ENCODE data around the gene MLF2. TPM values are rescaled to one million over a fixed set of nuclear protein-coding genes. Genes with fewer than 3 reads are reported as not detected.

Gene MLF2
- polyA plus RNA-seq, 1 experiment, result 345 TPM

DNA sequence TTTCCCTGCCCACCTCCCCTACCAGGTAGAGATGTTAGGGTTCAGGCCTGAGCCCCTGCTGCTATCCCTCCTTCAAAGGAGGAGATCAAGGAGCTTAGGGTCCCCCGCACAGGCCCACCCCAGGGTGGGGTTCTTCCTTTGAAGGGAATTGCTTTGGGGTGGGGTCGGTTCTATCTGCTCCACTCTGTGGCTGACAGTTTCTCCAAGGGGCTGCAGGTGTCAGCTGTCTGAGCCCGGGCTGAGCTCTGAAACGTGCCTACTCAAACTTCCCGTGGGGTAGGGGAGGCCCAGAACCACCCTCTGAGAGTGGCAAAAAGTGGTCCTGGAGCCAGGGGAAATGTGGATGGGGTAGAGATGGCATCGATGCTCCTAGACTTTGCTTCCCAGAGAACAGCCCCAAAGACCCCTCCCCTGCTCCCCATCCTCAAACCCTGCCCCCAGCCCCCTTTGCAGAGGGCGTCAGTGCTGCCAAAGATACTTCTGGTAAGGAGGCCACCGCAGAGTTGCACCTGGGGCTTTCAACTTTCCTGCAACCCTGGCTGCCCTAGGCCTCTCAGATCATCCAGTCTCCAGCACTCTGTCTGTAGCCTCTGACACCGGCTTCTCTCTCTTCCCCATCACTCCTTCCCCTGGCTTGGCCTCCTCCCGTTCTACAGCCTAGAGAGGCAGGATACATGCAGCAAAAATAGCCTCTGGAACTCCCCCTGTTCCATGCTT lies 30.1 kb upstream of the MLF2 start:
- ChIA-PET POLR2A (no interaction called here), CTCF (interaction anchor here (0.9 to 17.2 kb wide), 5 partner anchors 16 to 59 kb away, joined by 3 to 222 read pairs (median 7); partner anchors contain the start of genes COPS7A, GPR162 and MLF2)

DNA sequence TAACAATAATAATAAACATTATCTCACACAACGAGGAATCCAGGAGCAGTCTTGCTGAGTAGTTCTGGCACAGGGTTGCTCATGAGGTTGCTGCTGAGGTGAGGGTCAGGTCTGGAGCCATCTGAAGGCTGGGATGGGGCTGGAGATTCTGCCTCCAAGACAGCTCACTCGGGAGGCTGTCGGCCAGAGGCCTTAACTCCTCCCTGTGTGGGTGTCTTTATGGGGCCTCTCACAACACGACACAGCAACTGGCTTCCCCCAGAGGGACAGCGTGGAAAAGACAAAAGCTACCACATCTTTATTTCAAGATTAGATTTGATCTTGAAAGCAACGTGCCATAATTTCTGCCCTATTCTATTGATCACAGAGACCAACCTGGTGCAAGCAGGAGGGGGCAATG lies 29.2 kb upstream of the MLF2 start:
- ChIA-PET CTCF (interaction anchor here (8.6 to 17.2 kb wide), 2 partner anchors 25 to 42 kb away, joined by 43 to 222 read pairs; partner anchors contain the start of genes GPR162 and MLF2), POLR2A (no interaction called here)
- TF ChIP-seq, protein P1, sequence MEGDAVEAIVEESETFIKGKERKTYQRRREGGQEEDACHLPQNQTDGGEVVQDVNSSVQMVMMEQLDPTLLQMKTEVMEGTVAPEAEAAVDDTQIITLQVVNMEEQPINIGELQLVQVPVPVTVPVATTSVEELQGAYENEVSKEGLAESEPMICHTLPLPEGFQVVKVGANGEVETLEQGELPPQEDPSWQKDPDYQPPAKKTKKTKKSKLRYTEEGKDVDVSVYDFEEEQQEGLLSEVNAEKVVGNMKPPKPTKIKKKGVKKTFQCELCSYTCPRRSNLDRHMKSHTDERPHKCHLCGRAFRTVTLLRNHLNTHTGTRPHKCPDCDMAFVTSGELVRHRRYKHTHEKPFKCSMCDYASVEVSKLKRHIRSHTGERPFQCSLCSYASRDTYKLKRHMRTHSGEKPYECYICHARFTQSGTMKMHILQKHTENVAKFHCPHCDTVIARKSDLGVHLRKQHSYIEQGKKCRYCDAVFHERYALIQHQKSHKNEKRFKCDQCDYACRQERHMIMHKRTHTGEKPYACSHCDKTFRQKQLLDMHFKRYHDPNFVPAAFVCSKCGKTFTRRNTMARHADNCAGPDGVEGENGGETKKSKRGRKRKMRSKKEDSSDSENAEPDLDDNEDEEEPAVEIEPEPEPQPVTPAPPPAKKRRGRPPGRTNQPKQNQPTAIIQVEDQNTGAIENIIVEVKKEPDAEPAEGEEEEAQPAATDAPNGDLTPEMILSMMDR (IDR thresholded peaks at IDR 0.05; ENCODE audit: insufficient read depth, low read depth, low read length), result no peak
- H3K4me3 ChIP-seq (ENCODE audit: low read depth, low read length), result no peak overlapping the region
- H3K36me3 ChIP-seq (ENCODE audit: control insufficient read depth, insufficient read depth, low read length), result no peaks in the 10 kb centered on the region
- no peak for DNase-seq (ENCODE audit: low read depth)
- H3K27me3 ChIP-seq (ENCODE audit: control insufficient read depth, insufficient read depth, low read length), result no peaks in the 10 kb centered on the region

More for the DNA sequence above, 30.1 kb upstream of the MLF2 start:
- H3K36me3 ChIP-seq (ENCODE audit: control insufficient read depth, insufficient read depth, low read length), result no peaks in the 10 kb centered on the region
- no peaks in the 10 kb centered on the region for H3K27me3 ChIP-seq (ENCODE audit: control insufficient read depth, insufficient read depth, low read length)
- DNase-seq (ENCODE audit: low read depth), result no peak
- no peak overlapping the region for H3K4me3 ChIP-seq (ENCODE audit: low read depth, low read length)
- TF ChIP-seq, protein P1 (IDR thresholded peaks at IDR 0.05; ENCODE audit: insufficient read depth, low read depth, low read length), result no peak

DNA sequence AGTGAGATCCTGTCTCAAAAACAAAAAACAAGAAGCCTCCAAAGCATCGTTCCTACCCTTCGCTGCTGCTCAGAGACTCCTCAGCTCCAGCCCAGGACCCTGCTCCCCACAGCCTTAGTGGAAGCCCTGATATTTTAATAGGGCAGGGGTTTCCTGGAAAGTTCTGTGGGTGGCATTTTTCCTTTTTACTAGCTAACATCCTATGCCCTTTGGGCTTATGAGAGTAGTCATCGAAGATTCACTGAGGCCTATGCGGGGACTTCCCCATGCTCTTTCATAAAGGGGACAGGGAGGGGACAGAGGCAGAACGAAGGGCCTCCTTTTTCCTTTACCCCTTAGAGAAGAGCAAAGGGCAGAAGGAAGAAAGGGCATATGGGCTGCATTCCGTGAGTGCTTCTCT lies 27.6 kb upstream of the MLF2 start:
- no peaks in the 10 kb centered on the region for H3K27me3 ChIP-seq (ENCODE audit: control insufficient read depth, insufficient read depth, low read length)
- DNase-seq (ENCODE audit: low read depth), result no peak
- no peak overlapping the region for H3K4me3 ChIP-seq (ENCODE audit: low read depth, low read length)
- TF ChIP-seq, protein P1 (IDR thresholded peaks at IDR 0.05; ENCODE audit: insufficient read depth, low read depth, low read length), result no peak
- H3K36me3 ChIP-seq (ENCODE audit: control insufficient read depth, insufficient read depth, low read length), result no peaks in the 10 kb centered on the region; the same call in 1 of the 2 replicates
- CTCF ChIA-PET, result interaction anchor here (1.3 to 17.2 kb wide), 4 partner anchors 9 to 43 kb away, joined by 5 to 222 read pairs (median 43); partner anchors contain the start of genes GPR162, MLF2 and PTMS
- POLR2A ChIA-PET, result no interaction called here

DNA sequence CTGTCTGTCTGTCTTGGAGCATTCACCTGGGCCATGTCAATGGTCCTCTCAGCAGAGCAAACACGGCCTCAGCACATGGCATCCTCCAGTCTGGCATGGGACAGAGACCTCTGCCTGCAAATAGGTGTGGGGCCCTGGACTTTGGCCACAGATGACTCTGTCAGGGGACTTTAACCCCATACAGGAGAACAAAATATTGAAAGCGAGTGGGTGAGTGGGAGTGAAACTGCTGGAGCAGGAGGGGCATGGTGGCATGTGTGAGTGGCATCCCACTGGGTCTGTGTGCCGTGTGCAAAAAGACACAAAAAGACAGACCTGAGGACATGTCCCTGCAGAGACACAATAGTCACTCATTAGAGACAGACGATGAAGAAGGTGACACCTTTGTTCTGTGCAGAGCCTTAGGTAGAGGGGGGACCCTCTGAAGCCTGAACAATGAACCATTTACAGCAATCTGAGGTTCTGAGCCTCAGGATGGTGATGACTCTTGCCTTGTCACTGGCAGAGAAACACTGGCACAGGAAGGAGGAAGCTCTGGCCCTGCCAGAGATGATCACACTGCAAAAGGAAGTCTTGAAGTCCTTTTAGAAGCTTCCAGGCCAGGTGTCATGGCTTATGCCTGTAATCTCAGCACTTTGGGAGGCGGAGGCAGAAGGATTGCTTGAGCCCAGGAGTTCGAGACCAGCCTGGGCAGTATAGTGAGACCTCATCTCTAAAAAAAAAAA lies 26.9 kb upstream of the MLF2 start:
- POLR2A ChIA-PET, result no interaction called here
- CTCF ChIA-PET, result interaction anchor here (1.1 to 17.2 kb wide), 7 partner anchors 12 to 124 kb away, joined by 3 to 222 read pairs (median 11); partner anchors contain the start of genes GPR162, MLF2 and PTMS
- no peaks in the 10 kb centered on the region for H3K27me3 ChIP-seq (ENCODE audit: control insufficient read depth, insufficient read depth, low read length)
- no peak for DNase-seq (ENCODE audit: low read depth)
- TF ChIP-seq, protein P1 (IDR thresholded peaks at IDR 0.05; ENCODE audit: insufficient read depth, low read depth, low read length), result no peak
- no peak overlapping the region for H3K4me3 ChIP-seq (ENCODE audit: low read depth, low read length)
- H3K36me3 ChIP-seq (ENCODE audit: control insufficient read depth, insufficient read depth, low read length), result peaks cover 1% of the 10 kb centered on the region; the same call in 1 of the 2 replicates

Measured in BJ (cell line).